GM19438 (cell line): ENCODE data around the gene PPP1R36.
"Not testable (repeated sequence)": the region's sequence is repeated elsewhere in the genome, so short reads cannot be mapped to it uniquely, and the experiment has no call there.

ENCODE experiments used
- ATAC-seq: cut with Tn5 transposase; IDR thresholded peaks from one replicate; pipeline ENCODE4 v1.9.1; 2021; ENCODE audit warnings: low read depth; ENCODE audit not compliant: unreplicated experiment

Gene PPP1R36

DNA sequence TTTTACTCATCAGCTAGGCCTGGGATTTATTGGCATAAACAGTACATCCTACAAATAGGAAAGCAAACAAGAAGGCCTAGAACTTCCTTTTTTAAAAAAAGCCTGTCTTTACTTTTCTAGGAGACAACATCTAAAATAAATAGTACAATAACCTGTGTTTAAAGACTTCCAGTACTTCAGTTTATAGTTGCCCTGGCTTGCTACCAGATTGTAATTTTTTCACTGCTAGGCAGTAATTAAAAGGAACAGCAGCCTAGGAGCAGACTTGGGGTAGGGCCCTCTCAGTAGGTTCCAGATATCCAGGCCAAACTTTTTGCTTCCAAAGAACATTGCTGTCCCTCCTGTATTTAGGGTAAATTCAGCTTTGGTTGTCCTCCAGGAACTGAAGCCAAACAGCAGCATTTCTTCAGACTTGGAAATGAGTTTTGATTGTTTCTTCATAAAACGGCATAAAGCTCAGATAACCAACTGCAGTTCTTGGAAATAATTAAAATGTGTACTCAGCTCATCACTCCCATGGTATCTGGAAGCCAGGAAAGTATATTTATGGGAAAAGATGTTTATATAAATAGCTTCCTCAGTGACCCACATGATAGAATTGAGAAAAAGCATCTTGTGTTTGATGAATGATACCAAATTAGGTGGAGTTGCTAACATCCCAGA, 61.7 kb downstream of the PPP1R36 start:
- ATAC-seq: no peak

DNA sequence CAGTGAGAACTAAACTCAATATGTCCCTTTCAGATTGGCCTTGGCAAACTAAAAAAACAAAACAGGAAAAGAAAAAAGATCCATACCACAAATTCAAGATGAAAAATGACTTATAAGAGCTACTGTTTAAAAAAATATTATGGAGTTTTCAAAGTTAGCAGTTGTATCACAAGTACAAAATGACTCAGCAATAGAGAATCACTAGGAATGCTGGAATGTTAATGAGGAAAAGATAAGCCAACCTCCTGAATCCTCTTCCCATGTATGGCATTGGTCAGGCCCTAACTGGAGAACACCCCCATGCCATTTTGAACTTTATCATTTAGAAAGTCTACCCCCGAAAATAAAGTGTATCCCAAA, 62.2 kb downstream of the PPP1R36 start:
- no peak for ATAC-seq

DNA sequence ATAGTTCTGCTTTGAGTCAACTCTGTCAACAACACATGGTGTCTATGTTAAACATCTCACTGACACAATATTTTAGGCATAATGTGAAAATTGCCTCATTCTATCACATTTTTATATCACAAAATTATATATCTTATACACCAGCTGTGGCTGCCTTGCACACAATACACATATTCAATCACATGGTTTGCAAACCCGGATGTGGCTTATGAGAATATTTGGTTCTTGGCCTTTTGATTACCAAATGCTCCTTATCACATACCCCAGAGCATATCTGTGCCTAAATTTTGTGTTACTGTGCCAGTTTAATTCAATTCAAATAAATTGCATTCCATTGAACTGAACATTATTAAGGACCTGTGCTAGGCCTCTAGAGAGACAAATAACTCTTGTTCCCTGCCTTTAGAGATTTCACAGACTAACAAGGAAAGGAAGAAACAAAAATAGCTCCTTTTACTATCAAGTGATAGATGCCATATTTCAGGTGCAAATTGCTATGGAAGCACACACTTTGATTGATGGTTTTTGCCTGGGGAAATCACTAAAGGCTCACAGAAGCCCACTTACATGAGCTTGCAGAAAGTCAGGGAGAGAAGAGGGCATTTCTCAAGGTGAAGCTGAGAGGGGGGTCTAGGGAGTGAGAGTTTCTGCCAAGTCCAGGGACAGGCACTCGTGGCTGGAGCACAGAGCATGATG, 63.4 kb downstream of the PPP1R36 start:
- ATAC-seq: no peak

DNA sequence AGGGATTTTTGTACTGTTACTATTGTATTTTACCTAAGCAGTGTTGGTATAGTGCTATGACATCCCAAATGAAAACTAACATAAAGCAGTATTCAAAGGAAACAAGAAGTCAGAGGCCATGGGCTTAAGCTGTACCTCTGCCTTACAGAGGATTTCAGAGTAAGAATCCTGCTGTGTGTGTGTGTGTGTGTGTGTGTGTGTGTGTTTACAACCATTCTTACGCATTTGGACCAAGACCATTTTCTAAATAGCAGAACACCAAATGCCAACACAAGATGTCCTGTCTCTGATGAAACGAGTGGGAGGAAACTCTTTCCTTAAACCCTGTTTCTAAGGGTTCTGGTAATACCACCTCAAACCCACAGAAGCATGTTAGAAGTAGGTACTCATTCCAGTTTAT, 64.4 kb downstream of the PPP1R36 start:
- ATAC-seq: no peak

DNA sequence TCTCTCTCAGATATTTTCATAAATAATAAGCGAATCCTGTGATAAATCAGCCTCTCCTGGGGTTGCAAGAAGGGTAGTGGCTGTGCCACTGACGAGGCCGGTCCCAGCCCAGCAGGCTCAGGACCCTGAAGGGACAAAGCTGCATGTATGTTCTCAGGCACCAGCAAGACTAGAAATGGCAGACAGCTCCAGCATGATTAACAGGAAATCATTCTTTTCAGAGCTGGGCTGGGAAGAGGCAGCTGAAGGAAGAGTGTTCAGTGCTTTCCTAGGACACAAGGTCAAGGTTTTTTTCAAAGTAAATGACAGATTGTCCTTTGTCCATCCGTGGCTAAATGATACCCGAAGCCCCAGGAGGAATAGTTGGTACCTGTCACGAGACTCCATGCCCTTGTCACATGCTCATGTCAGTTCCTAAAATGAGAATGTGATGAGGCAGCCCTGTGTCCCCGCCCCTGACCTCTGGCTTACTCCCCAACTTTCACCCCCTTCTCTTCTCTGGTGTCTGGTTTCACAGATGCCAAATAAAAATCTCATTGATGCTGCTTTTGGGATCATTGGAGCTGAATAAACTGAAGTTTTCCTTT, 65.1 kb downstream of the PPP1R36 start:
- no peak for ATAC-seq

DNA sequence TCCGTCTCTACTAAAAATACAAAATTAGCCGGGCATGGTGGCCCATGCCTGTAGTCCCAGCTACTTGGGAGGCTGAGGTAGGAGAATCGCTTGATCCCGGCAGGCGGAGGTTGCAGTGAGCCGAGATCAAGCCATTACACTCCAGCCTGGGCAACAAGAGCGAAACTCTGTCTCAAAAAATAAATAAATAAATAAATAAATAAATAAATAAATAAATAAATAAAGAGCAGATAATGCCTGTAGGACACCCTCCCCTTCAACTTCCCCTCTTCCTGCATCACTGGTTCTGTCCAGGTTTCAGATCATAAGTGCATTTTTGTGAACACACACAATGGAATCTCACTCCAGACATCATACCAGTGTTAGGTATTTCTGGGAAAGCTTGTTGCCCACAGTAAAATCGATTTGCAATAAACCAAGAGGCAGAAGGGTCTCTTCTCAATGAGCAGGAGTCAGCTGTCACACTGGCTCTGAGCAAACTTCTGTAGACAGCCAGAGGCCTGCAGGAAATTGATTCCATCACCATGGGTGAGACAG, 68.2 kb downstream of the PPP1R36 start:
- ATAC-seq: not testable (repeated sequence)

DNA sequence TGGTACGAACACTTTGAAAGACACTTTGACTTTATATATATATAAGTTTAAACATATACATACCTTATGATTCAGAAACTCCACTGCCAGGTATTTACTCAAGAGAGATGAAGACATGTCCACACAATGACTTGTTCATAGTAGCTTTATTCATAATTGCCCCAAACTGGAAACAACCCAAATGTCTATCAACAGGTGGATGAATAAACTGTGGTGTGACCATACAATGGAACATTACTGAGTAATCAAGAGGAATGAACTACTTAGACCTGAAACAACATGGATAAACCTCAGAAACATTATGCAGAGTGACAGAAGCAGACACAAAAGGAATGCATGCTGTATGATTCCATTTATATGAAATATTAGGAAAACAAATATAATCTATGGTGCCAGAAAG, 71.1 kb downstream of the PPP1R36 start:
- no peak for ATAC-seq

DNA sequence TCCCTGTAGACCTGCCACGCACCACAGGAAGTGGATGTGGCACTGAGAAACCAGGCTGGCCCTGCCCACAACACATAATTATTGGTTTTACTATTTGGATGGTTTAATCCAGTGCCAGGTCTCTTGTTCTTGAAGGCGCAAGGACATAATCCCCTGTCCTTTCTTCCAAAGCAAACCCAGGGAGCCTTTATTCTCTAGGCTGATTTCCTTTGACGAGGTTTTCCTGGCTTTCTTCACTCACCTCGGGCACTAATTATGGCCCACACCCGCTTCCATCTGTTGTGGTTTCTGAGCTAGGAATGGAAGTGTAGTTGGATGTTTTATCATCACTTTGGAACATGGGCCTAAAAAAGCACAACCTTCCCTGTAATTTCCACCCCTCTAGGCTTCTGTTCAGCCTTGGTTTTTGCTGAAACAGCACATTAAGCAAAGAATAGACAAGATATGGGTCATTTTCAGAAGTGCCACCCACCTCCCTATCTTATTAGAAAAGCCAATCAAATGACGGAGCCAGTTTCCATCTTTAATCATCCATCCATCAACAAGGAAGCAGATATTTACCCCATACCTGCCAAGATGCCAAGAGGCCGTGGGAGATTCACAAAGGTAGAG, 73.9 kb downstream of the PPP1R36 start:
- ATAC-seq: no peak

DNA sequence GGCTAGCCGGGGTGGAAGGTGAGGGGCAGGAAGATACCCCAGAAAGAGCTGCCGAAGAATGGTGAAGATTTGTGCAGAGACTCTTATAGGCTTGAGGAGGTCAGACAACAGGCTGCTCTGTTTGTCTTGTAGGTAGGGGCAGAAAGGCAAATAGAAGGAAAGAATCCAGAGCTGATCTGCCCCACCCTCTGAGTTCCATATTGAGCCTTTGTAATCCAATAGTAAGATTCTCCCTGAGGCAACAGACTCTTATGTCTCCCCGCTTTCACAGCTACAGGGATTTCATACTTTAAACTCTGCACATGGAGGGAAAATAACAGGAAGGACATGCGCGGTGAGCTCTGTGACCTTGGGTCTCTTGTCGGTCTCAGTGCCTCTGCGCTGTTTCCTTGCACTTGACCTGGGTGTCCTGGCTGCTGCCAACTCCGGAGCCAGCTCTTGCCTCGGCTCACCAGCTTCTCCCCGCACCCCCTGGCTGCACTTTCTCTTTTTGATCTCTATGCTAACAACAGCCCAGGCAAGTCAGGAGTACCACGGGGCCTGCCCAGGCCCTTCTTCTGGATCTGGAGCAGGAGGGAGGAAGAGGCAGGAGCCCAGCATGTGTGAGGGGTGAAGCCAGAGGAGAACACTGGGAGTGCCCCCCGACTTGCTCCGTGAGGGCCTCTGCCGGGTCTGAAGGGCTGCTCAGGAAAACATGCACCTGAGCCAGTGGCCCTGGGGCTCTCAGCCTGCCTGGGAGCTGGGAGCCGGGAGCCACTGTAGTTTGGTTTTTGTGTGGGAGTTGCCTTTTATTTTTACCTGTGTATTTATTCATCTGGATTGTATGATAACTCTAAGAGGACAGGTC, 75.8 kb downstream of the PPP1R36 start:
- ATAC-seq: no peak

DNA sequence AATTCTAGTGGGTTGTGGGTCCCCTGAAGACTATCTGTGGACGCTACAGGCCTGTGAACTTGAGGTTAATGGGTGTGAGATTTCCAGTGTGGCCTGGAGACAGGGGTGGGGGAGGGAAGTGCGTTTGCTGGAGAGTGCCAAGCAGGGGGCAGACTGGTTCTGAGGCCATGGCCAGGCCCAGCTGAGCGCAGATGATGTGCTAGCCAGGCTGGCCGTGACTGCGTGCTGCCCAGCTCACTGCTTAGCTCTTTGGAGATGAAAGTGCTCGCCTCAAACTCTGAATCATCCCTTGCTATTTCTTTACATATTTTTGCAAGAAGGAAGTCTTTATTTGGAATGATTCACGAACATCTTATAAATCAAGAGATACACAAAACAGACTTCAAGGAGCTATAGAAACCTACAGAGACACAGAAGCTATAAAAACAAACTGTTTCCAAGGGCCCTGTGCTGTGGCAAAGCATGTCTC, 79.2 kb downstream of the PPP1R36 start:
- no peak for ATAC-seq

DNA sequence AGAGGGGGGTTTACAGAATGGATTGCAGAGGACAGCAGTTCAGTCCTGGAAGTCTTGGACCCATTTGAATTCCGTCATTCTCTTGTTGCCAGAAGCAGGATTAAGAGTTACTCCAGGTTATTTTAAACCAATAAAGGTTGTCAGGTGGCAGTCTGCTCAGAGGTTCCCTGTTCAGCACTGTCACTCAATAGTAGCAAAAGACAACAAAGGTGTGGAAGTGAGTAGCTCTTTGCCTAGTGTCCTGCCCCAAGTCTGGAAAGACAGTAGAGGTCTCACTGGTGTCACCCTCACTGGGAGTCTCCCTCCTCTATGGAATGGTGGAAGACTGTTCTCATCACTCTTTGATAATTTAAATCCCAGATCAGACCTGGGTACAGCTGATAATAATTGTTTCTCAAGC, 81.0 kb downstream of the PPP1R36 start:
- no peak for ATAC-seq

DNA sequence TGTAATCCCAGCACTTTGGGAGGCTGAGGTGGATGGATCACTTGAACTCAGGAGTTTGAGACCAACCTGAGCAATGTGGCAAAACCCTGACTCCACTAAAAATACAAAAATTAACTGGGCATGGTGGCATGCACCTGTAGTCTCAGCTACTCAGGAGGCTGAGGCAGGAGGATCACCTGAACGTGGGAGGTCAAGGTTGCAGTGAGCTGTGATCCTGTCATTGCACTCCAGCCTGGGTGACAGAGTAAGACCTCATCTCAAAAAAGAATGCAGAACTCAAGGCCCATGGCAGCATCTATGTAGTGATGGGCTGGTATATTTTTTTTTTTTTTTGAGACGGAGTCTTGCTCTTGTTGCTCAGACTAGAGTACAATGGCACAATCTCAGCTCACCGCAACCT, 81.5 kb downstream of the PPP1R36 start:
- ATAC-seq: not testable (repeated sequence)

DNA sequence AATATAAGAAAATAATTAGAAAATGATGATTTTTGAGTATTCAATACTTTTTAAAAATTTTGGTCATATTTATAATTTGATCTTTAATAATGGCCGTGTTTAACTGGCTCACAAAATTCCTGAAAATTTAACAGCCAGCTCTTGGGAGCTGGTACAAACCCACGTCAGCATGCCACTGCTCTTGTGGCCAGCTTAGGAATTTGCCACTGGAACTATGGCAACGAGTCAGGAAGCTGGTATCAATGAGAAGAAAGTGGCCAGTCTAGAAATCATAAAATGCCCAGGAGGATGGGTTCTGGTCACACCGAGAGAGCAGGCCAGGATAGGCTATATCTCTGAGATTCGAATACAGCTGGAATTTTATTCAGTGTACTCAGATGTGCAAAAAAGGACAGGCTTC, 82.3 kb downstream of the PPP1R36 start:
- ATAC-seq: no peak

DNA sequence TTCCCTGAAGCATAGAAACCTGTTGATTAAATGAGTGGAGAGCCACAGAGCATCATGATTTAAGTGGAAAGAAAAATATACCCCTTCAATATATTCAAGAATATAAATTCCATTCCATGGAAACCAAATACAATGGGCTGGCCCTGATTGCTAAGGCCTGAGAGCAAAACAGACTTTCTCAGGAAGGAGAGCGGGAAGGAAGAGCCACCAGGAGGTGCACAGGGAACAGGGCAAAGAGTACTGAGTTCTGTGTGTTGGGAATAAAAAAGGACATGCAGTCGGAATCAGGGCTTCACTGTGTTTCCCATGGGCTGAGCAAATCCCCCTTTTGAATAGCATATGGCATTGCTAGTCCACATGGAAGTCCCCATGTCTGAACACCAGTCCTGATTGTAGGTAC, 84.8 kb downstream of the PPP1R36 start:
- ATAC-seq: no peak

DNA sequence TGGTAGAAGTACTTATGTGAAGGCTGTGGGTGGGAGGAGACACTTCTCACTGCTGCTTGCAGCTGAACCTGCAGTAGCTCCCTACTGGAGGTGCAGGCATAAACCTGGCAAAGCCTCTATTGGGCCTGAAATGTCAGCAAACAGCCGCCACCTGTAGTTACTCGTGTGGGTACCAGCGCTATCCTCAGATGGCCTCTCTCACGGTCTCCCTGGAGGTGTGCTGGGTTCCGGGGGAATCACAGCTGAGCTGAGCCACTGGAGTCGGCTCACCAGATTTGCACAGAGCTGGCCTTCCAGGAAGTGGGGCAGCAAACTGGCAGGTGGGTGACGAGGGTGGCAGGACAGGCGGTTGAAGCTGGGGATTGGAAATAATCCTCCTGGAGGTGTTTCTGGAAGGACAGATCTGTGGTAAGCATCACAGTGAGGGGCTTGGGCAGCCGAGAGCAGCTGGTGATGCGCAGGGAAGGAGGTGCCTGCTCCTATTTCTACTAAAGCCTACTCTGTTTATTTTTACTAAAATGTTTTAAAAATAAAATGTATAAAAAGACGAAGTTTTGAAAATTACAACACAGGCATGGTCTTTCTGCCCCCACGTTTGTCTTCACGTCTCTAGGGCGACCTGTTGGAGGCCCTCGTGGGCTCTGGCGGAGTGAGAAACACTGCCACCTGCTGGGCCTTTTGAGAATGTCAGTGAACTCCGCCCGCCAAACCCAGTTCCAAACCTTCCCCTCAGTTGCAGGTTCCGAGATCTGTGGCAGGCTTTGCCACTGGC, 86.6 kb downstream of the PPP1R36 start:
- no peak for ATAC-seq

DNA sequence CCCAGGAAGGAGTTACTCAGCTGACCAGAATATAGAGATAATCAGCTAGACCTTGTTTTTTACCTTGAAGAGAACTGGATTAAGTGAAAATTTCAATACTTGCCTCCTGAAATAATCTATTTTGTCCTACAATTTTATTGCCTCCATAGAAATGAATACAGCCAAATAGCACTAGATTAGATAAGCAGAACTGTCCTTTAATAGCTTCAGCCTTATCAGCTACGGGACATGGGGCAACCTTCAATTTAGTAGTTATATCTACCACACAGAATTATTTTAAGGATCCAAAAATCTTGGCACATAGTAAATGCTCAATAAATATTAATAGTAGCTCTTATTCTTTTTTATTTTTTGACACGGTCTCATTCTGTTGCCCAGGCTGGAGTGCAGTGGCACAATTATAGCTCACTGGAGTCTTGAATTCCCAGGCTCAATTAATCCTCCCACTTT, 87.2 kb downstream of the PPP1R36 start:
- ATAC-seq: no peak

DNA sequence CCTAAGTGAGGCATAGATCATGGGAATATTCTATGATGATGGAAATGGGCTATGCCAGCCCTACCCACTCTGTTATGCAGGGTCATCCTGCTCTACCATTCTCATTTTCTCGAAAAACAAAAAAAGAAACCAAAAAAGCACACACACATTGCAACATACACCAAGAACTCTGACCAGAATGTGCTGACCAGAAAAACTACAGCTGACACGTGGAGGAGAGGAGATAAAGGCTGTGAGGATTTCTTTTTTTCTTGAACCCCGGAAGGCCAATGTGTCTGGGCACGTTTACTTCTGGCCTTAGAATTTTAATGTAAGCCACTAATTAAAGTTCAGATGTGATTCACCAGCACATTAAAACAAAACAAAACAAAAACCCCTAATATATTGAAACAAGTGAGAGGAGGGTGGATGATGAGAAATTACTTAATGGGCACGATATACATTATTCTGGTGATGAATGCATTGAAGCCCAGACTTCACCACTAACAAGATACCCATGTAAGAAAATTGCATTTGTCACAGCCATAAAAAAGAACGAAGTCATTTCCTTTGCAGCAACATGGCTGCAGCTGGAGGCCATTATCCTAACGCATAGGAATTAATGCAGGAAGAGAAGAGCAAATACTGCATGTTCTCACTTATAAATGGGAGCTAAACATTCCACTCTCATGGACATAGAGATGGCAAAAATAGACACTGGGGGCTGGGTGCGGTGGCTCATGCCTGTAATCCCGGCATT, 88.1 kb downstream of the PPP1R36 start:
- no peak for ATAC-seq

DNA sequence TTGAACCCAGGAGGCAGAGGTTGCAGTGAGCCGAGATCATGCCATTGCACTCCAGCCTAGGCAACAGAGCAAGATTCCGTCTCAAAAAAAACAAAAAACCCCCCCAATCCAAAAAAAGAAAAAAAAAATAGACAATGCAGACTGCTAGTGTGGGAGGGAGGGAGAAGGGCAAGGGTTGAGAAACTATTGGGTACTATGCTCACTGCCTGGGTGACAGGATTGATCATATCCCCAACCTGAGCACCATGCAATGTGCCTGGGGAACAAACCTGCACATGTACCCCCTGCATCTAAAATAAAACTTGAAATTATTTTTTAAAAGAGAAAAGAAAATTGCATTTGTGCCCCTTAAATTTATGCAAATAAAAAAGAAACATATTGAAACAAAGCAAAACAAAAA, 88.9 kb downstream of the PPP1R36 start:
- no peak for ATAC-seq
